GM12864 (cell line): Measurements from ENCODE around the gene PANX3.

Experiments used
- DNase-seq: peaks from one replicate; pipeline ENCODE4 v3.0.0-alpha.2; 2011; ENCODE audit warnings: low read depth
- H3K4me3 ChIP-seq: 2 replicates; pipeline ENCODE4 v1.5.1; 2011; ENCODE audit warnings: mild to moderate bottlenecking, low read depth, low read length, control low read depth
- TF ChIP-seq, protein P1 (sequence below): IDR thresholded peaks from 2 replicates; pipeline ENCODE4 v1.5.1; 2011; ENCODE audit warnings: low read depth, mild to moderate bottlenecking, moderate library complexity, low read length, control low read depth, inconsistent platforms; ENCODE audit errors: missing control alignments

PANX3 gene

DNA sequence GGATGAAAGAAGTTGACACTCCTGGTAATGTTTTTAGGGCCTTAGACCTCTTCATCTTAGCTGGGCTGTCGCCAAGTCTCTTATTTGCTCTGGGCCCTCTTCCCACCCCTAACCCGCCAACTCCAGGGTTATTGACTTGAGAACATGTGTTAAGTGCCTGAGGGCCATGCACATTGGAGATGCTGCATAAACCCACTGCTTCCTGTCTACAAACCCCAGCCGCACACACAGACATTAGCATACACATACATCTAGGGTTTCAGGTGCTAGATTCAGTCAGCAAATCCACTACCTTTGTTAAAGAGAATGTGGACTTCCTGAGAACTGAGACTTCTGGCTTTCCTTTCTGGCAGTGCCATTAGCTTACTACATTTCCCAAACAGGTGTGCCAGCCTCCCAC is 817 bp downstream of the PANX3 start:
- TF ChIP-seq, protein P1, sequence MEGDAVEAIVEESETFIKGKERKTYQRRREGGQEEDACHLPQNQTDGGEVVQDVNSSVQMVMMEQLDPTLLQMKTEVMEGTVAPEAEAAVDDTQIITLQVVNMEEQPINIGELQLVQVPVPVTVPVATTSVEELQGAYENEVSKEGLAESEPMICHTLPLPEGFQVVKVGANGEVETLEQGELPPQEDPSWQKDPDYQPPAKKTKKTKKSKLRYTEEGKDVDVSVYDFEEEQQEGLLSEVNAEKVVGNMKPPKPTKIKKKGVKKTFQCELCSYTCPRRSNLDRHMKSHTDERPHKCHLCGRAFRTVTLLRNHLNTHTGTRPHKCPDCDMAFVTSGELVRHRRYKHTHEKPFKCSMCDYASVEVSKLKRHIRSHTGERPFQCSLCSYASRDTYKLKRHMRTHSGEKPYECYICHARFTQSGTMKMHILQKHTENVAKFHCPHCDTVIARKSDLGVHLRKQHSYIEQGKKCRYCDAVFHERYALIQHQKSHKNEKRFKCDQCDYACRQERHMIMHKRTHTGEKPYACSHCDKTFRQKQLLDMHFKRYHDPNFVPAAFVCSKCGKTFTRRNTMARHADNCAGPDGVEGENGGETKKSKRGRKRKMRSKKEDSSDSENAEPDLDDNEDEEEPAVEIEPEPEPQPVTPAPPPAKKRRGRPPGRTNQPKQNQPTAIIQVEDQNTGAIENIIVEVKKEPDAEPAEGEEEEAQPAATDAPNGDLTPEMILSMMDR, result no peak
- DNase-seq, result no peak
- H3K4me3 ChIP-seq, result no peak overlapping the region

DNA sequence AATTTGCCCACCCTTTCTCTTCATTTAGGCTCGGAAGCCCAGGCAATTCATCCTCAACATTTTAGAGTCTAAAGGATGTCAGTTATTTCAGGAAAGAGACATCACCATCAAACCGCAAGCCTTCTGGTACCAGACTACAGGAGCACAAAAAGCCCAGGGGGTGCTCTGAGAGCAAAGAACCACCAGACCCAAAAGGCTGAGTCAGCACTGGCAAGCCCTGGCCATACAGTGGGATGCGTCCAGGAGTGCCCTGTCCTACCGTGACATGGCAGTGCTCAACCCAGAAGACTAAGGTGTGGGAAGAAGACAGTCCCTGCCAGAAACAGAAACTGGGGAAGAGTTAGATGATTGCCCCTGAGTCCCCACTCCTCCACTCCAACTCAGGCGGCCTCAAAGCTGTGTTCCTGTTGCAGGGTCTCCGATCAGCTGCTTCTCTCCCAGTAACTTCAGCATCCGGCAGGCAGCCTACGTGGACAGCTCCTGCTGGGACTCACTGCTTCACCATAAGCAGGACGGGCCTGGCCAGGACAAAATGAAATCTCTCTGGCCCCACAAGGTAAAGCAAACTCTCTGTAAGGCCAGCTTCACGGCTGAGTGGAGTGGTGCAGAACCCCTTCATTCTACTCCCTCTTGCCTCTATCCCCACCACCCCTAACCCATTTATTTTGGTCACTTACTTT is 1.5 kb downstream of the PANX3 start:
- TF ChIP-seq, protein P1, result no peak
- no peak overlapping the region for H3K4me3 ChIP-seq
- no peak for DNase-seq

DNA sequence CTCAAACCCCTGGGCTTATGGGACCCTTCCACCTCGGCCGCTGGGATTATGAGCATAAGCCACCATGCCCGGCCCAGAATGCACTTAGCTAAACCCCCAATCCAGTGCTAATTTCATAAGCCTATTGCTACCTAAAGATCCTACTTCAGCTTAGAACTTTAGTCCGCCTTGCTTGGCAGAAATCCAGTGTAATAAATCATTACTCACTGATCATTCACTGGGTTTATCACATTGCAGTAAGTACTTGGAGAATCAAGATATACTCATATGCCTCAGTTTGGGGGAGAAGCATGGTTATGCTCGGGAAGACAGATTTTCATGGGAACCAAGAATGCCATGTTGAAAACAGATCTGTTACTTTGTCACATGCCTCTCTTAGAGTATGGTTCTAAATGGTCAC is 7.6 kb downstream of the PANX3 start:
- no peak for DNase-seq
- H3K4me3 ChIP-seq, result no peak overlapping the region
- TF ChIP-seq, protein P1, result no peak

DNA sequence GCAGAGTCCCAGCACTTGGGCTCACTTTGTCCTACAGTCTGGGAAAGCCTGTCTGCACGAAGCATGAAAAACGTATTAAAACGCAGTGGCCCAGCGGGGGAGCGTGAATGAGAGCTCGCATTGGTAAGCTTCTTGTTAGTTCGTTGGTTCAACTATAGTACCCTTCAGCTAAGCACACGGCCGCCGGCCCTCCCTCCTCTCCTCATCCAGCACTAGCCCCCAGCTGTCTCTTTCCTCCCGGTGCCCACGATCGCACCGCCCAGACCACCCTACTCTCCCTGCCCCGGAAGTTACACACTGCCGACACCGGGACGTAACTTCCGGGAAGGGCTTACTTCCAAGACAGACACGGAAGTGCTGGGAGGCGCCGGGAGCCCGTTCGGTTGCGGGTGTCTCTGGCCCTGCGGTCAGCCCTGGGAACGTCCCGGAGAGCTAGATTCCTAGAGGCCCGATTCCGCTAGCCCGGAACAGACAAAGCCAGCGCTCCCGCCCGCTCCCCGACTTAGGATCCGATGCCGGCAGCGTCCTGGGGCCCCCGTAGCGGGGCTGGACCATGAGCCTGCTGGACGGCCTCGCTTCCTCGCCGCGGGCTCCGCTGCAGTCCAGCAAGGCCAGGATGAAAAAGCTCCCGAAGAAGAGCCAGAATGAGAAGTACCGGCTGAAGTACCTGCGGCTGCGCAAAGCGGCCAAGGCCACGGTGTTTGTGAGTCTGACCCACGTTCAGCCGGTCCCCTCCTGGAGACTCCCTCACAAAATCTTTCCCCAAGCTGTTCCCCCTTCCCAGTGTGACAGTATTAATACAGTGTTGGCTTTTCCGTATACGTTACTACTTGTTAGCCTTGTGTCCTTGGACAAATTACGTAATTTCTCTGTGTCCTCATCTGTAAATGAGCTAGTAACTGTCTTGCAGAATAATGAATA is 11.6 kb downstream of the PANX3 start, which contains the start of gene TBRG1:
Gene TBRG1, plus strand, starts transcription at position 334 of the 921 bp plus-strand sequence. Its CDS starts 220 bp downstream, at position 554.
- H3K4me3 ChIP-seq, result peak within 1 kb of the TSS; percentile 65
- TF ChIP-seq, protein P1, result no peak
- DNase-seq, result peak; percentile 73

DNA sequence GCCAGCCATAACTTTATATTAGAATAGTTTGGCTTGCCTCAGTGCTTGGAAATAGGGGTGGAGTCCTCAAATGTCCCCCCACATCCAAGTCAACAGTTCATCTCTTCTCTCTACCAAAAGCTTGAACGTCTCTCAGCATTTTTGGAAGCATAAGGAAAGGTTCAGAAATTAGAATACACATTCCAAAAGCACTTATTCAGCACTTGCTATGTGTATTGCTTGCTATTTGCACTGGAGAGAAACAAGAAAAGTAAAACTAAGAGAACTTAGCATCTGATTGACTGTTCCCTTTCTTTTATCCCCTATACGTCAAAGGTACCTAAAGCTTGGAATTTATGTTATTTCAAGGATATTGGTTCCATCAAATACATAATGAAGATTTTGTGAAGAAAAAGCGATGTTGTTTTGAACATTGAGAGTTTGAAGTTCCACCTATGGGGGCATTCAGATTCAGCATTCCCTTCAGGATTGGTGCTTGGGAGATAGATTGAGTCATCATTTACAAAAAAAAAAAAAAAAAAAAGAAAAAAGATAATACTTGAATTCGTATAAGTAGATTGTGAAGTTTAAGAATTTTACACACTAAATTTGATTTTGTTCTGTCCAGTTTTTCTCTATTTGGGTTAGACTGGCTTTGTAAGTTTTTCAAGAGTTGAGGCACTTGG is 12.8 kb downstream of the PANX3 start:
- no peak for DNase-seq
- TF ChIP-seq, protein P1, result no peak
- peak overlapping the region; percentile 65 for H3K4me3 ChIP-seq

DNA sequence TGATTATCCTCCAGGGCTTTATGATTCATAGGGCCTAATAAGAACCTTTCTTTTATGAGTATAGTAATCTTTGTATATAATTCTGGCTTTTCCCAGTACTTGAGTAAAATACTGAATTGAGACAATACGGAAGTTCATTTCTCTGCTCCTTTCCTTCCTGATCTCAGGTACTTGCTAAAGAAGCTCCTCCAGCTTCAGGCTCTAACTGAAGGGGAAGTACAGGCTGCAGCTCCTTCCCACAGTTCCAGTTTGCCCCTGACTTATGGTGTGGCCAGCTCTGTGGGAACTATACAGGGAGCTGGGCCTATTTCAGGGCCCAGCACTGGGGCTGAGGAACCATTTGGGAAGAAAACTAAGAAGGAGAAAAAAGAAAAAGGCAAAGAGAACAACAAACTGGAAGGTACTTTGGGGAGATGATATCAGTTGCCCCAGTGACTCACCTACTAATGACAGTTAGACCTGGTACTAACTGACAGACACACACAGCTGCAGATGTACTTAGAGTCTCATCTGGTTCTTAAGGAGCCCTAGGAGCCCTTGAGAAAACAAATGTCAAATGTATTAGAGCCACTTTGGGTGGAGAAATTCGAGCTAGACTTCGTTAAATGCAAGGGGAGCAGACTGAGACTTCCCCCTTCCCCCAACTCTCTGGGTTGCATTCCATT is 14.4 kb downstream of the PANX3 start:
- TF ChIP-seq, protein P1, result no peak
- no peak for DNase-seq
- no peak overlapping the region for H3K4me3 ChIP-seq
